K562 (cell line): ENCODE measurements around the gene SFN. TPM values are rescaled to one million over a fixed set of nuclear protein-coding genes. Genes with fewer than 3 reads are reported as not detected.
"Not testable (repeated sequence)": the region's sequence is repeated elsewhere in the genome, so short reads cannot be mapped to it uniquely, and the experiment has no call there.

Source experiments
- ATAC-seq: fragments of 200-7000 bp; cut with Tn5 transposase; 3 replicates; pipeline ENCODE4 v1.9.1; 2020; ENCODE audit warnings: moderate library complexity
- BruUV-seq: library from RNA; stranded (reverse); fragments of 400-500 nt; replicated peaks from 2 replicates; lab custom pipeline; 2021; lab: Mats Ljungman, UMichigan
- CTCF ChIA-PET: fragments of 300-600 bp; formaldehyde crosslinking; extraction: SDS; loops from one replicate; lab custom pipeline; 2021; ENCODE audit warnings: low intra/inter-chr PET ratio; lab: Yijun Ruan, JAX
- POLR2A ChIA-PET: fragments of 300-600, 350-650 bp; sonication (Branson Sonifier 250); formaldehyde crosslinking; extraction: SDS; loops from one replicate; lab custom pipeline; 2021; ENCODE audit warnings: antibody characterized with exemption, inconsistent platforms; lab: Yijun Ruan, JAX
- DNase-seq, 4 experiments: peaks; one replicate each; pipeline versions ENCODE4 v3.0.0 to v3.0.0-alpha.2; 2011 to 2018; ENCODE audit warnings: low spot score in 3 of 4, mixed read lengths in 3 of 4; ENCODE audit errors: extremely low read depth in 1 of 4
- FAIRE-seq: peaks from 2 replicates; lab custom pipeline; 2011; peaks lifted over from hg19 to GRCh38; lab: Jason Lieb, UNC
- H2AFZ ChIP-seq: 2 replicates; pipeline ENCODE4 v1.6.0; 2011; ENCODE audit warnings: low read depth, low read length, control low read depth, inconsistent platforms
- H3K27ac ChIP-seq: fragments of 200-600 bp; 3 replicates; pipeline ENCODE4 v1.8.0; 2011; ENCODE audit warnings: low read depth, mild to moderate bottlenecking, control low read depth, inconsistent platforms, low read length, moderate library complexity, mixed read lengths; ENCODE audit errors: extremely low read depth
- H3K27me3 ChIP-seq, 2 experiments: fragments of 300-600 bp in 1 of 2; 2 replicates in 1 of 2; 3 replicates in 1 of 2; pipeline versions ENCODE4 v1.6.0 to v1.8.0; 2011; ENCODE audit warnings: inconsistent platforms in 2 of 2, low read length in 2 of 2, mild to moderate bottlenecking in 1 of 2, mixed read lengths in 1 of 2, moderate library complexity in 1 of 2; ENCODE audit not compliant: control insufficient read depth in 2 of 2, insufficient read depth in 2 of 2
- H3K36me3 ChIP-seq: fragments of 300-600 bp; 3 replicates; pipeline ENCODE4 v1.8.0; 2011; ENCODE audit warnings: mild to moderate bottlenecking, low read length, inconsistent platforms; ENCODE audit not compliant: control insufficient read depth, insufficient read depth
- H3K4me1 ChIP-seq, 2 experiments: fragments of 200-600 bp in 1 of 2; replicated peaks in 1 of 2; 2 replicates in 1 of 2; 3 replicates in 1 of 2; pipeline versions ENCODE4 v1.5.1 to v1.8.0; 2011; ENCODE audit warnings: inconsistent platforms in 2 of 2, low read length in 2 of 2, mild to moderate bottlenecking in 1 of 2, mixed read lengths in 1 of 2, moderate library complexity in 1 of 2; ENCODE audit not compliant: control insufficient read depth in 2 of 2, insufficient read depth in 2 of 2
- H3K4me2 ChIP-seq: 2 replicates; pipeline ENCODE4 v1.6.1; 2011; ENCODE audit warnings: low read length, control low read depth, inconsistent platforms, mixed read lengths; ENCODE audit not compliant: insufficient read depth
- H3K4me3 ChIP-seq: fragments of 200-600 bp; sonication (generic), shearing (Covaris generic); 2 replicates; pipeline ENCODE4 v1.5.1; 2016; ENCODE audit warnings: control low read depth, inconsistent platforms
- H3K79me2 ChIP-seq: fragments of 200-600 bp; 3 replicates; pipeline ENCODE4 v1.8.0; 2011; ENCODE audit warnings: low read length, inconsistent platforms; ENCODE audit not compliant: control insufficient read depth, insufficient read depth
- H3K9ac ChIP-seq, 2 experiments: 2 replicates each; pipeline versions ENCODE4 v1.6.0 to v1.6.1; 2011; ENCODE audit warnings: low read depth in 2 of 2, low read length in 2 of 2, control low read depth in 1 of 2, inconsistent platforms in 1 of 2, mild to moderate bottlenecking in 1 of 2, mixed read lengths in 1 of 2; ENCODE audit not compliant: insufficient read depth in 1 of 2
- H3K9me1 ChIP-seq: one replicate; pipeline ENCODE4 v1.6.0; 2011; ENCODE audit warnings: inconsistent platforms, mild to moderate bottlenecking, low read length, moderate library complexity; ENCODE audit not compliant: control insufficient read depth, insufficient read depth
- H3K9me3 ChIP-seq: replicated peaks from 2 replicates; pipeline ENCODE4 v1.5.1; 2011; ENCODE audit warnings: low read depth, low read length, inconsistent platforms; ENCODE audit not compliant: control insufficient read depth, insufficient read depth
- H4K20me1 ChIP-seq: replicated peaks from 2 replicates; pipeline ENCODE4 v1.6.1; 2011; ENCODE audit warnings: low read length, inconsistent platforms, mixed read lengths; ENCODE audit not compliant: control insufficient read depth, insufficient read depth
- NR2C2 ChIP-seq, 2 experiments: fragments of 200-800 bp in 1 of 2; sonication (Bioruptor generic) in 1 of 2; sonication (generic) in 1 of 2; formaldehyde crosslinking in 1 of 2; IDR thresholded peaks; 2 replicates each; pipeline versions ENCODE4 v1.6.1 to v1.8.0; 2016 to 2022; ENCODE audit warnings: mild to moderate bottlenecking in 1 of 2, missing compliant biosample characterization in 1 of 2, missing genetic modification characterization in 1 of 2, missing genetic modification reagents in 1 of 2
- PYGO2 ChIP-seq: fragments of 450-650 bp; IDR thresholded peaks from 2 replicates; pipeline ENCODE4 v1.6.1; 2016; ENCODE audit warnings: mild to moderate bottlenecking, missing genetic modification characterization, moderate library complexity, missing compliant biosample characterization
- RBM25 ChIP-seq: fragments of 200-400 bp; formaldehyde crosslinking; IDR thresholded peaks from 2 replicates; pipeline ENCODE4 v1.6.1; 2018; ENCODE audit warnings: low read length, low read depth, moderate library complexity; ENCODE audit not compliant: severe bottlenecking
- RBM39 ChIP-seq: fragments of 200-400 bp; formaldehyde crosslinking; optimal IDR thresholded peaks from 2 replicates; pipeline ENCODE3; 2018; ENCODE audit warnings: low read depth, low read length
- SUPT5H ChIP-seq: fragments of 450-650 bp; IDR thresholded peaks from 2 replicates; pipeline ENCODE4 v1.6.1; 2016
- TCFL5 ChIP-seq: fragments of 250-450 bp; sonication (Bioruptor Pico); conservative IDR thresholded peaks from 2 replicates; pipeline ENCODE4 v1.6.1; 2021; ENCODE audit warnings: mild to moderate bottlenecking, moderate library complexity, matching md5 sums
- WGBS: fragments of 100-300 bp; shearing (Covaris generic); methylation state at CpG from one replicate; pipeline ENCODE4 v1.1.6; 2016; ENCODE audit warnings: low coverage, mixed read lengths; ENCODE audit not compliant: insufficient coverage; ENCODE audit errors: missing lambda C conversion rate; 5-methylcytosine and 5-hydroxymethylcytosine counted together
- in situ Hi-C: fragments of 300-500 bp; cut with MboI; formaldehyde crosslinking; loops from 4 replicates; pipeline ENCODE4 v1.15.0; 2018; ENCODE audit warnings: inconsistent platforms, mixed read lengths
- intact Hi-C: fragments of 100-400 bp; cut with micrococcal nuclease; formaldehyde crosslinking; loops from 2 replicates; pipeline ENCODE4 v1.14.2; 2022
- polyA plus RNA-seq, 8 experiments: library from polyadenylated mRNA; depleted of rRNA in 4 of 8; stranded (reverse) in 5 of 8; unstranded in 3 of 8; fragments of >200 nt; fragmentation: Nextera tagmentation in 2 of 8; fragmentation: Illumina TruSeq in 1 of 8; extraction: Ambion mirVana in 2 of 8; extraction: Trizol in 1 of 8; gene quantifications; 2 replicates each; pipeline versions ENCODE4 v1.2.1 to v1.2.3, GENCODE V29; 2011 to 2014; ENCODE audit warnings: inconsistent platforms in 1 of 8, missing spikeins in 1 of 8
- total RNA-seq, 7 experiments: library from RNA; depleted of rRNA in 6 of 7; stranded (reverse); fragments of >200 nt in 6 of 7; fragmentation: Illumina TruSeq in 2 of 7; extraction: Trizol in 2 of 7; gene quantifications; 2 replicates each; pipeline versions ENCODE4 v1.2.1 to v1.2.3, GENCODE V29; 2011 to 2021; ENCODE audit warnings: low replicate concordance in 1 of 7

Gene SFN
- total and polyA plus RNA-seq, 9 of the 15 experiments (the other 6 are each of a cell fraction or from before 2014, with no cell fraction given): 0.10 to 3.8 (median 2.0) TPM

DNA sequence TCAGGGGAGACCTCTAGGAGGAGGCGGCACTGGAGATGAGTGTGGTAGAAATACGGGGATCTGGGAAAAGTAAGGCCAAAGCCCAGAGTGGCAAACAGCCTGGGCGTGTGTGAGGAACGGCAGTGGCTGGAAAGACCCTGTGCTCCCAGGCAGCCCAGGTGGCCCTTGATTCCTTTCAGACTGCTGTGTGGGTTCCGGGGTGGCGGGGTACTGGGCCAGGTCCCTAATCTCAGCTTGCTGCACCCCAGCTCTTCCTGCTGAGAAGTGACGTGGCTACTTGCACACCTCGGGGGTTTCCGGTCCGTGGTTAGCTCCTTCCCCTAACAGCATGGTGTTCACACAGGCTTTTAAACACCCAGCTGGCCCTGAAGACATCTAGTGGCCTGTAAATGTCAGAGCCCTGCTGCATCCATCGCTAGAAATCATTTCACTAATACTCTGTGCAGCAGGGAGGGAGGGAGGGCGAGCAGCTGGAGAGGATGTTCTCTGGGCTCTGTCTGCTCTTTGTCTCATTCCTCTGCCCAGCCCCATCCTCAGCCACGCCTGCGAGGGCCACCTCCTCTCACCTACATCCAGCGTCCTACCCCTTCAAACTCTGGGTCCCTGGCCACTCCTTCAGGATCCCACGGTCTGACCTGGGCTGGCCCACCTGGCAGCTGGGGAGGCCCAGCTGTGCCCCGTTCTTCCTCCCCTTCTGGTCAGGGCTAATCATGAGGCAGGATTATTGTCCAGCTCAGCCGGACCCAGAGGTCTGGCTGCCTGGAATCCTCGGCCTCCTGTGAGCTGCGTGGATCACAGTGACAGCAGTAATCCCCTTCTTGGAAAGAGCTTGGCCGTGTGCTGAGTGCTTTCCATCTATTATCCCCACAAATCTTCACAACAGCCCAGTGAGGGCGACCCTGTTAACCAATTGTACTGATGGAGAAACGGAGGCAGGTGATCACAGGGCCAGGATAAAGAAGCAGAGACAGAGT is 29.2 kb upstream of the SFN start:
- in situ Hi-C loops: no loop called here
- peaks cover 14 to 20% of the 10 kb centered on the region in 2 experiments for H3K4me1 ChIP-seq
- no peaks in the 10 kb centered on the region for H3K9me3 ChIP-seq
- peaks cover 23% of the 10 kb centered on the region for H3K79me2 ChIP-seq
- H3K27ac ChIP-seq: no peak overlapping the region
- BruUV-seq: no TSS peak
- no peak overlapping the region for H3K4me3 ChIP-seq
- FAIRE-seq (no peak), ATAC-seq (no peak), DNase-seq (no peak)
- H3K4me2 ChIP-seq: no peak overlapping the region
- no peak overlapping the region for H2AFZ ChIP-seq
- 79% methylated on average over 20 of the region's 23 CpGs for WGBS
- peaks cover 79% of the 10 kb centered on the region for H3K36me3 ChIP-seq
- ChIA-PET POLR2A (interaction anchor here (0.7 to 1.8 kb wide), 3 partner anchors 8 to 80 kb away, joined by 3 to 6 read pairs (median 3); partner anchors contain the start of gene NR0B2), CTCF (interaction anchor here (0.7 kb wide), 1 partner anchor 12 kb away, joined by 3 read pairs; no protein-coding TSS in a partner anchor)
- intact Hi-C loops: no loop called here
- peak overlapping the region in 1 of 2 experiments; percentile 29; a peak in 1 of 4 replicates for H3K9ac ChIP-seq
- H4K20me1 ChIP-seq: peaks cover 16% of the 10 kb centered on the region; the same call in 1 of the 2 replicates
- H3K27me3 ChIP-seq: no peaks in the 10 kb centered on the region
- TF ChIP-seq SUPT5H (no peak), RBM25 (no peak), TCFL5 (no peak), PYGO2 (tag) (no peak), RBM39 (no peak), NR2C2 (CRISPR knock-in tag; IDR thresholded peaks at IDR 0.05) (no peak), NR2C2 (tag; IDR thresholded peaks at IDR 0.05) (no peak)
- peaks cover 10% of the 10 kb centered on the region for H3K9me1 ChIP-seq

DNA sequence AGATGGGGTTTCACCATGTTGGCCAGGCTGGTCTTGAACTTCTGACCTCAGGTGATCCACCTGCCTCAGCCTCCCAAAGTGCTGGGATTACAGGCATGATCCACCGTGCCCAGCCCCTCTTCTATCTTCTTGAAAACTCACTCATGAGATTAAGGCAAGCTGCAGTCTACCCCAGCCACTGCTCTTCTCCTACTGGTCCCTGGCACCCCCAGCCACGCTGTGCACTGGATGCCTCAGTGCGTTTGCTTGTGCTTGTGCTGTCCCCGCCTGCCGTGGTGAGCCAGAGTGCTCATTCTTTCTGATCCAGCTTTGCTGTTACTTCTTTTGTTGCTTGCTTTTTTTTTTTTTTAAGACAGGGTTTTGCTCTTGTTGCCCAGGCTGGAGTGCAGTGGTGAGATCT is 25.3 kb upstream of the SFN start:
- H4K20me1 ChIP-seq, H3K9me3 ChIP-seq, intact Hi-C loops, H3K27ac ChIP-seq, BruUV-seq, H3K4me1 ChIP-seq, H3K79me2 ChIP-seq, CTCF ChIA-PET, H3K9me1 ChIP-seq, H3K27me3 ChIP-seq, H2AFZ ChIP-seq, H3K4me2 ChIP-seq, in situ Hi-C loops, H3K4me3 ChIP-seq, ATAC-seq, FAIRE-seq, DNase-seq: not testable (repeated sequence)
- POLR2A ChIA-PET: interaction anchor here (1.1 to 1.8 kb wide), 3 partner anchors 9 to 13 kb away, joined by 3 to 7 read pairs (median 5); no protein-coding TSS in a partner anchor
- Histone ChIP-seq H3K9ac (peak overlapping the region in 1 of 2 experiments; percentile 60; a peak in 1 of 4 replicates), H3K36me3 (peaks cover 74% of the 10 kb centered on the region)
- 92% methylated on average over 5 of the region's 5 CpGs for WGBS
